GM19099 (cell line): ENCODE measurements around the gene CRYBG3.

Experiments
- POLR2A ChIP-seq: IDR thresholded peaks from 3 replicates; pipeline ENCODE4 v1.6.1; 2011; ENCODE audit warnings: low read depth; ENCODE audit not compliant: insufficient read length; ENCODE audit errors: extremely low read depth

CRYBG3 gene

GRCh38 chr3:97825101-97825500, 3.3 kb downstream of the CRYBG3 start:
- no peak for TF ChIP-seq POLR2A

- TF ChIP-seq POLR2A, result no peak
Observed at GRCh38 chr3:97827741-97828471, 6.1 kb downstream of the CRYBG3 start.

GRCh38 chr3:97829198-97829597, 7.4 kb downstream of the CRYBG3 start:
- TF ChIP-seq POLR2A, result no peak

- TF ChIP-seq POLR2A, result no peak
Observed at GRCh38 chr3:97830638-97831037, 8.8 kb downstream of the CRYBG3 start.

DNA sequence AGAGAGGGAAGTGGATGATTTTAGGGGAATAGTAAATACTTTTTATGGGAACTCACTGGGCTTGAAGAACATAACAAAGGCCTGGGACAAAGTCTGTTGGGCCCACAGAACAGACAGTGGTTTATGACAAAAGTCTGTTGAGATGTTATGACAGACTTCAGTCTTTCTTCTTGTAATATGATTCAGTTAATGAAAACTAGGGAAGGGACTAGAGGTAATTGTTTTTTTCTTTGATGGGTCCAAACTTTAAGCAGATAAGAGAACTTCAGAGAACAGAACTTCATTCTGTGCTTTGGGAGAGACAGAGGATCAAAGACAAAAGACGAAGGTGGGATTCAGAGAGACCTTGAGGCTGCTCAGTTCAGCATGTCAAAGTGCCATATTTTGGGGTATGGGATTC, 9.3 kb downstream of the CRYBG3 start:
- TF ChIP-seq POLR2A, result no peak

DNA sequence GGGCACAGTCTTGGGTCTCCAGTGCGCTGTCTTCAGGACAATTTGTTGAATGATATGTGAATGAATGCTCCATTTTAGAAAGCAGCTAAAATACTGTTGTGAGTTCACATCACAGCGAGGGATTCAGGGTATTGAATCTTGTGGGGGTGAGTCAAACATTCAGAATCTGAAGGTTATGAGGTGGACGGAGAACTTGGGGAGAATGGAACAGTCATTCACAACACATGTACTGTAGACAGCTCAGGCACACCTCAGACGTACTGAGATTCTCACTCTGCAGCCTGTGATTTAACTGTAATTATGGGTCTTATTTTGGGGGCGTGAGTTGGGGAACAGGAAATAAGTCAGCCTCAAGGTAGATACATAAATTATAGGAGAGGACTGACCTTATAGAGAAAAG, 13.9 kb downstream of the CRYBG3 start:
- TF ChIP-seq POLR2A, result no peak

- no peak for TF ChIP-seq POLR2A
Observed at GRCh38 chr3:97838393-97838792, 16.6 kb downstream of the CRYBG3 start.

GRCh38 chr3:97839944-97840343, 18.1 kb downstream of the CRYBG3 start:
- TF ChIP-seq POLR2A, result no peak

DNA sequence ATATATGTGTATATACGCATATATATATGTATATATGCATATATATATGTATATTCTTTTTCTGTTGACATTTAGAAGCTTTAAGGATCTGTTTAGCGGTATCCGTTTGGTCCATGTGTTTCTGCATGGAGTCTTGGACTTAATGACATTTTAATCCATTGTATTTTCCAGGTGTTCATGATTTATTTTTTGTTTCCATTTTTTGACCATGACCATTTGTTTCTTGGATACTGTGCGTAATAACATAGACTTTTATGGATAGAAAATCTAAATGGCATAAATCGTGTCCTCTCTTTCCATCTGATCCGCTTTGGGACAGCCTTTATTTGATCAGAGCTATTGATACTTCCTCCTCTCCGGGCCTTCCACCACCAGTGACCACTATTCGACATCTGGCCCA, 19.5 kb downstream of the CRYBG3 start:
- TF ChIP-seq POLR2A, result no peak

DNA sequence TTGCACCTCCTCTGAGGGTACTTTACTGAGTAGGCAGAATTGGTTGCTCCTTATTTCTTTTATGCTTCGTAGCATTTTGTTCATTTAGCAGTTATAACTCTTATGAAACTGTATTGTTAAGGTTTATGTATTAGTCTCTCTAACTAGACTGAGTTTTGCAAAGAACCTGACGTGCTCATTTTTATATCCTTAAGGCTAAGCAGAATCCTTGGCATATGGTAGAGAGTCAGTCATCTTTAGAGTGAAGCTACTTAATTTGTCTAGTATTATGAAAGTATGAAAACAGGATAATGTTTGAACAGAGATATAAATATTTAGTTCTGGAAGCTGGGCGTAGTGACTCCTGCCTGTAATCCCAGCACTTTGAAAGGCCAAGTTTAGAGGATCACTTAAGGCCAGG, 20.1 kb downstream of the CRYBG3 start:
- TF ChIP-seq POLR2A, result no peak

DNA sequence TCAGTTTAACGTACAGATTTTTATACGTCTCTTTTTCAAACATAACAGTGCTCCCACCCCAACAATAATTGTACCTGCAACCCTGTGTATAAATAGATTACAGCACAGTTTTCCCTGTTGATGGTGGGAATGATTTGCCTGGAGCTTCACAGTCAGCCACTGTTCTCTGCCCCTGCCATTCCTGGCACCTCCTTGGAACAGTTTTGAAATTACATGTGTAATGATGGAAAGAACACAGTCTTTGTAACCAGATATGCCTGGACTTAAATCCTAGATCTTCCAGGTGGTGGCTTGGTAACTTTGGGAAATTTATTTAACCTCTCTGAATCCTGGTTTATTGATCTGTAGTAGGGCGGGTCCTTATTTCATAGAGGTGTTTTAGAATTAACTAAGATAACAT, 27.0 kb downstream of the CRYBG3 start:
- TF ChIP-seq POLR2A, result no peak

DNA sequence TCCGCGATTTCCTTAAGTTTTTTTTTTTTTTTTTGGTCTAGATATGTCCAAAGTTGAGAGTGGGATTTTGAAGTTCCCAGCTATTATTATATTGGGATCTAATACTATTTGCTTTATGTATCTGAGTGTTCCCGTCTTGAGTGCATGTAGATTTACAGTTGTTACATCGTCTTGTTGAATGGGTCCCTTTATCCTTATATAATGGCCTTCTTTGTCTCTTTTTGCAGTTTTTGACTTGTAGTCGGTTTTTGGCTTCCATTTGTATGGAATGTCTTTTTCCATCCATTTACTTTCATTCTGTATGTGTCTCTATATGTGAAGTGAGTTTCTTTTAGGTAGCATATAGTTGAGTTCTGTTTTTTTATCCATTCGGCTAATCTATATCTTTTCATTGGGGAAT, 35.6 kb downstream of the CRYBG3 start:
- TF ChIP-seq POLR2A, result no peak

GRCh38 chr3:97860364-97860763, 38.6 kb downstream of the CRYBG3 start:
- no peak for TF ChIP-seq POLR2A

GRCh38 chr3:97862582-97862981, 40.8 kb downstream of the CRYBG3 start:
- TF ChIP-seq POLR2A, result no peak

- TF ChIP-seq POLR2A, result no peak
Observed at GRCh38 chr3:97863031-97863430, 41.2 kb downstream of the CRYBG3 start.

DNA sequence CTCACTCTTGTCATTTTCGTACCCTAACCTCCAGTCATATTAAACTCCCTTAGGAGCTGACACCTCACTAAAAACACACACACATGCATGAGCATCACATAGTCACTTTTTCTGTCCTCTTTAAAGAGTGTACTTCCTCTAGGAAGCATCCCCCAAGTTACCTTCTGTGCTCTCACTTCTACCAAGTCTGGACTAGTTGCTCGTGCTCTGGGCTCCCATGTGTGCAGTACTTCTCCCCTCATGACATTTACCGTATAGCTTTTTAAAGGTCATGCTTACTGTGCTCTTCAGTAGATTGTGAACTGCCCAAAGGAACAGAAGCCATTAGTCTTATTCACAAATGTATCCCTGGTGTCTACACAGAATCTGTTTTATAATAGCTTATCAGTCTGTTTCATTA, 42.0 kb downstream of the CRYBG3 start:
- TF ChIP-seq POLR2A, result no peak

DNA sequence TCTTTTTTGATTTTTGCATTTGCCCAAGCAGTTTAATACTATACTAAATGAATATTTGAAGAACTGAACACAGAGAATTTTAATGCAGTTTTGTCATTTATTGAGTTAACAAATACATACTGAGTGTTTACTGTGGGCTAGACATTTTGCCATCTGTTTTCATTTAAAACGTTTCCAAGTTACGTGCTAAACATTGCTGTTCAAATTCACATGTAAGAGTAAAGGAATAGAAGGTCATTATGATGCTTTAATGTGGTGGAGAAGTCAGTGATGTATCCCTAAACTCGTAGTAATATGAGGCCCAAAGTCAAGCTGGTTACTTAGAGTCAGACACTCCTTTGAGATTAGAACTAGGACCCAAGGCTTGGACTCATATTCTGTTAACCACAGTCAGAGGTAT, 49.4 kb downstream of the CRYBG3 start:
- TF ChIP-seq POLR2A, result no peak
